Measurements from ENCODE around the gene UTP14A.
A peak's percentile ranks its signal among the peaks of the same experiment; 100 is the strongest.

The UTP14A gene

GRCh38 chrX:129945131-129945530, 39.2 kb downstream of the UTP14A start:
- DNase-seq (ENCODE audit: low read depth, low spot score) = no peak

- DNase-seq (ENCODE audit: low read depth, low spot score) = no peak
These were observed 47.3 kb downstream of the UTP14A start for GRCh38 chrX:129953334-129953648.

- DNase-seq (ENCODE audit: low read depth, low spot score) = no peak
These were observed 47.9 kb downstream of the UTP14A start for GRCh38 chrX:129953881-129954280.

- DNase-seq (ENCODE audit: low read depth, low spot score) = no peak
These were observed 48.8 kb downstream of the UTP14A start for GRCh38 chrX:129954804-129955203.

- no peak for DNase-seq (ENCODE audit: low read depth, low spot score)
These were observed 49.7 kb downstream of the UTP14A start for GRCh38 chrX:129955682-129956081.

GRCh38 chrX:129956145-129956544, 50.2 kb downstream of the UTP14A start:
- no peak for DNase-seq (ENCODE audit: low read depth, low spot score)

- no peak for DNase-seq (ENCODE audit: low read depth, low spot score)
These were observed 50.8 kb downstream of the UTP14A start for GRCh38 chrX:129956765-129957164.

- DNase-seq (ENCODE audit: low read depth, low spot score) = peak; percentile 57
These were observed 51.5 kb downstream of the UTP14A start for GRCh38 chrX:129957241-129958082.

GRCh38 chrX:129958083-129958465, 52.1 kb downstream of the UTP14A start:
- DNase-seq (ENCODE audit: low read depth, low spot score) = no peak

GRCh38 chrX:129958814-129959492, 53.0 kb downstream of the UTP14A start:
- no peak for DNase-seq (ENCODE audit: low read depth, low spot score)

- peak; percentile 41 for DNase-seq (ENCODE audit: low read depth, low spot score)
These were observed 53.5 kb downstream of the UTP14A start for GRCh38 chrX:129959493-129959832.

- DNase-seq (ENCODE audit: low read depth, low spot score) = peak; percentile 33
These were observed 55.5 kb downstream of the UTP14A start for GRCh38 chrX:129961180-129962083.

GRCh38 chrX:129963729-129964128, 57.8 kb downstream of the UTP14A start:
- DNase-seq (ENCODE audit: low read depth, low spot score) = no peak

GRCh38 chrX:129965166-129965565, 59.2 kb downstream of the UTP14A start:
- no peak for DNase-seq (ENCODE audit: low read depth, low spot score)

- no peak for DNase-seq (ENCODE audit: low read depth, low spot score)
These were observed 63.0 kb downstream of the UTP14A start for GRCh38 chrX:129968968-129969367.

- no peak for DNase-seq (ENCODE audit: low read depth, low spot score)
These were observed 70.5 kb downstream of the UTP14A start for GRCh38 chrX:129976441-129976840.
